Limb (tissue), 2 donors: ENCODE data around the gene AUTS2.
A peak's percentile ranks its signal among the peaks of the same experiment; 100 is the strongest.

Experiments
- DNase-seq, 2 donors: peaks; one replicate each; pipeline ENCODE4 v3.0.0-alpha.2; 2016; ENCODE audit errors: extremely low spot score in 2 of 2

AUTS2 gene

DNA sequence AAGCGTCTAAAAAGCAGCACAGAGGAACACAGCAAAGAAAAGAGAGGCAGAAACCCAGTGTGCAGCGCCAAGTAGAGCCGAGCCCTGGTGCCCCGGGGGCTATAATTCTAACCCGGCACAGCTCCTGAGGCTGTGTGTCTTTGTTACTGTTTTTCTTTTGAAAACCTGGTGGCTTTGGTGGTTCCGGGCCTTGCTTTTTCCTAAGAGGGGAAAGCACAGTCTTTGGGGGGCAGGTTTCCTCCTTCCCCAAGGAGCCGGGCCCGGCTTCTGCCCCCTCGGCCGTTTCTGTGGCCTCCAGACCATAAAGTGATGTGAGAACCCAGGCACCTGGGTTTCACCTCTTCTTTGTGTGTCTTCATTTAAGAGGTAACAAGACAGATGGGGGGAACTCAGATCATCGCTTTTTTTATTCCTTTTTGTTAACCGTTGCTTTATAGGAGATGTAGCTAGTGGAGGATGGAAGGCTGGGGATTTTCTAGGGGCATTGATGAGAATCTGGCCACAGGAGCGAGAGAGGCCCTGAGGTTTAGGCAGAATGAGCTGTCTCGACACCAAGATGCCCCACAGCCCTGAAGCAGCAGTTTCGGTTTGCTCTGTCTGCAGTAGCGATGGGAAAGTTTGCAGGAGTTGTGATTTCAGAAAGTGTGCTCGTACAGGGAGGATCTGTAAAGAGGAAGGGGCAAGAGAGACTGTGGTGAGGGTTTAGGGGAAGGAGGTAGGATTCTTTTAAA is 1165.9 kb downstream of the AUTS2 start:
- no peak for DNase-seq

DNA sequence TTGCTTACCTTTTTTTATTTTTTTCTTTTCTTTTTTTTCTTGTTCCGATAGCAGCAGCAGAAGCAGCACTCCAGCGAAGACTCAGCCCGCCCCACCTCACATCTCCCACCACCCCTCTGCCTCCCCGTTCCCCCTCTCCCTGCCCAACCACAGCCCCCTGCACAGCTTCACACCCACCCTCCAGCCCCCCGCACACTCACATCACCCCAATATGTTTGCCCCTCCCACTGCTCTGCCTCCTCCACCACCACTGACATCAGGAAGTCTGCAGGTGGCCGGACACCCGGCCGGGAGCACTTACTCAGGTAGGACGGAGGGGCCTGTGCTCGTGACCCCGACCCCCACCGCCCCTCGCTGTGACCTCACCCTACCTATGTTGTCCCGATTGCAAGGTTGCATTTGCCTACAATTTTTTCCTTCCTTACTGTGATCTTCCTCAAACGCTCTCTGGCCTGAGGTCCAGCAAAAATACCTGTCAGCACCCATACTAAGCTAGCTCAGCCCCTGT is 1166.5 kb downstream of the AUTS2 start:
- no peak for DNase-seq

DNA sequence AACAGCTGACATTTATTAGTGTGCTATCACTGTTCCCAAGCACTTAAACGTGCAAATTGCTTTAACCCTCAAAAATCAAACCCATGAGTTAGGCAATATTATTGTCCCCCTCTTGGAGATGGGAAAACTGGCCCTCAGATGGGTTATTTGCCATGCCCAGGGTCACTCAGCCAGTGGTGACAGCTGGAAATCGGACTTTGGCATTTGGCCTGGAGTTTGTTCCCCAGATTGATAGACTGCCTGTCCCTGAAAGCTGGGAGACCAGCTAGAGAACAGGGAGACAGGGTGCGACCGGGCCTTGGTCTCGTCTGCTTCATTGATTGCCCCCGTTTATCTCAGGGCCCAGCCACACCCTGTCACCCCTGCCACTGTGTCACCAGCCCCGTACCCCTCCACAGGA is 1167.4 kb downstream of the AUTS2 start:
- DNase-seq = no peak

DNA sequence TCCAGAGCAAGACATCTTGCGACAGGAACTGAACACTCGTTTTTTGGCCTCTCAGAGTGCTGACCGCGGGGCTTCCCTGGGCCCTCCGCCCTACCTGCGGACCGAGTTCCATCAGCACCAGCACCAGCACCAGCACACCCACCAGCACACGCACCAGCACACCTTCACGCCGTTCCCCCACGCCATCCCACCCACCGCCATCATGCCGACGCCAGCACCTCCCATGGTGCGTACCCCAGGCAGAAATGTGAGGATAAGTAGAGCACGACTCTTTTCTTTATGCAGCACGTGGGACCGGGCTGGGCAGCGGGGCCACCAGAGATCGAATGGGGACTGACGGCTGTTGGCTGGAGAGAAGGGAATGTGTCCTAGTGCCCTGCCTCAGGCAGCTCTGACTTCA is 1167.8 kb downstream of the AUTS2 start:
- no peak for DNase-seq

DNA sequence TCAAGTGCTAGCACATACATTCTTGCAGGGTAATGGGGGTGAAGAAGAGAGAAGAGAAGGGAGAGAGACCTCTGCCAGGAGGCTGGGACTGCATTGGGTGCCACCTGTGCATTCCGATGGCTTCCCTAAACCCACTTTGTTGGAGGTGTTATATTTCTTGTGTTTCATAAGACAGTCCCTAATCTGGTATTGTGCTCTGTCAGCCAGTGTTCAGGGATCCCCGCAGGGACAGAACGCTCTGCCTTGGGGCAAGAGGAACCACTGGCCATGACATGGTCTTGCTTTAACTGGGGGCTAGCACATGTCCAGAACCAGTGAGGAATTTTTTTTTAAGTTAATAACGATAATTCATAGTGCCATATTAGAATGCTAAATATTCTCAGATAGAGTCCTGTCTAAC is 1168.4 kb downstream of the AUTS2 start:
- DNase-seq = no peak

DNA sequence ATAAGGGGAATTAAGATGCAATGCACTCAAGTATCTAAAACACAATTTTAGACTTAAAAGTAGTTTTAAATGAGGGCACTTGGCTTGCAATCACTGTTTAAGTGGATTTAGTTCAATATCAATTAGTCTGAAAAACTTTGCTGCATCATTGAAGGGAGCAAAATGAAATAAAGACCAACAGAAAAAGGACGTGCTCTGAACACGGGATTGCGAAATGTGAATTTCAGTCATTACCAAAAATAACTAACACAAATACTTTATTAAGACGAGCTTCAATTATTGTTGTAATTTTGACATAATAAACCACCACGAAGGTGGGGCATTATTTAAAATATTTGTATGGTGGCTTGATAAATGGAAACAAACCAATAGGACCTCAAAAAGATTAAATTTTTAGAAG is 1171.9 kb downstream of the AUTS2 start:
- no peak for DNase-seq

DNA sequence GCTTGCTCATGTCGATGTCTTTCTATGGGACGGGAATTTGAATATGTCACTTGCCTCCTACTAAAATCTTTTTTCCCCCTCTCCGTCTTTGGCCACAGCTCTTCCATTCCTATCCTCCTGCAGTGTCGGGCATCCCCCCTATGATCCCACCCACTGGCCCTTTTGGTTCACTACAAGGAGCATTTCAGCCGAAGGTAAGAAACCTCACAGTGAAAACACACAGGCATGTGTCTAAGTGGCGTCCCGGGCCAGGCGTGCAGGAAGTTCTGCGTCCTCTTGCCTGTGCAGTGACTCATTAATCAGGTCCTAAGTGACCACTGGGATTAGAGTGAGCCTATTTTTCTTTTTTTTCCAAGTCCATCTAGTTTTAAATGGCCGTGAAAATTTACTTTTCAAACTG is 1173.2 kb downstream of the AUTS2 start:
- peak in 1 of 2 donors; percentile 11 for DNase-seq

DNA sequence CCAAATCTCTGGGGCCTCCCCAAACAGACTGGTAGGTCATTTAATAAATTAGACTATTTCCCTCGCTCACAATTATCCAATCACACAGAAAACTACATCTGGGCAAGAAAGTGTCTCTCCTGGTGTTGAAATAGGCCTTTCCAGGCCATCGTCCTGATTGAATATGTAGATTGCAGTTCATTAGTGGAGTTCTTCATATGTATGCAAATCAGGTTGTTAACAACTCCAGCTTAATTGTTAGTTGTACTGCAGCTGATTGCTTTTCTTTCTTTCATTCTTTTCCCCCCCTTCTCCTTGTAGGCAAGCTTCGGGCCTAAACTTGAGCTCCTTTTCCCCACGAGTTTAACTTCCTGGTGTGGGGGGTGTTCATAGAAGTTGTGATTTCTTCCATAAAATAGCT is 1174.6 kb downstream of the AUTS2 start:
- DNase-seq = no peak

DNA sequence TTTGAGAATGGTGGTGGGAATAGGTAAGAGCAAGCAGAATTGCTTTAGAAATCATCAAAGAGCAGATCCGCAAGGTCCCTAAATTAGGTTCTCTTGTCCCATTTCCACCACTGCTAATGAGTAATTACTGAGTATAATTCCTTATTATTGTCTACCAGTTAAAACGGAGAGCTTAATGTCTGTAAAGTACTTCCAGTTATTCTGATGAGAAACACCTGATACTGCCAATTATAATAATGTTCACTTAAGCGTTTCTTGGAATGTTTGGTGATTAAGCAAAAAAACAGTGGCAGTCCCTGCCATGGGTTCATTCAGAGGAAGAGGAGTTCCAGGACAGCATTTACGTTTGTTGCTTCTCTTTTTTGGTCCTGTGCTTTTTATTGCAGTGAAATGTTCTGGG is 1175.1 kb downstream of the AUTS2 start:
- no peak for DNase-seq

DNA sequence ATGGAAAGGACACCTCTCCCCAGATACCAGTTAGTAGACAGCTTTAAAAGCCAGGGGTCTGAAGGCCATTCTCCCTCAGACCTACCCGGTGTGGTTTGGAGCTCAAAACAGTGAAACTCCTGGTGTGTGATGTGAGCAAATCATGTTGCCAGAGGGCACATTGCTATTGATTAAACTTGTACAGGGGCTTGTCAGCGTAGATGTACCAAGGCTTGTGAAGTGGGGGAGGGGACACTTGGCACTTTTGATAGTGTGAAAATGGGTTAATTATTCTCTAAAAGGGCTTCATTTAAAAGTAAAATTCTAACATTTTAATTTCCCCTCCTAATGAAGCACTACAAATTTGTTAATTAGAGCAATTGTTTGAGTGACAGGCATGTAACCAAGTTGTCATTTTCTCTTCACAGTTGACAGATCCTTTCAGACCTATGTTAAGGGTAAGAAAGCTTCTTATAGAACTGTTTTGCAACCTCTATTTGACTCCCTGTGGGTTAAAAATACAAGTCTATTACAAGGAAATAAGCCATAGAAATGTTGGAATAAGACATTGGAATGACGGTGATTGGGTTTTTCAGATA is 1176.8 kb downstream of the AUTS2 start:
- no peak for DNase-seq

DNA sequence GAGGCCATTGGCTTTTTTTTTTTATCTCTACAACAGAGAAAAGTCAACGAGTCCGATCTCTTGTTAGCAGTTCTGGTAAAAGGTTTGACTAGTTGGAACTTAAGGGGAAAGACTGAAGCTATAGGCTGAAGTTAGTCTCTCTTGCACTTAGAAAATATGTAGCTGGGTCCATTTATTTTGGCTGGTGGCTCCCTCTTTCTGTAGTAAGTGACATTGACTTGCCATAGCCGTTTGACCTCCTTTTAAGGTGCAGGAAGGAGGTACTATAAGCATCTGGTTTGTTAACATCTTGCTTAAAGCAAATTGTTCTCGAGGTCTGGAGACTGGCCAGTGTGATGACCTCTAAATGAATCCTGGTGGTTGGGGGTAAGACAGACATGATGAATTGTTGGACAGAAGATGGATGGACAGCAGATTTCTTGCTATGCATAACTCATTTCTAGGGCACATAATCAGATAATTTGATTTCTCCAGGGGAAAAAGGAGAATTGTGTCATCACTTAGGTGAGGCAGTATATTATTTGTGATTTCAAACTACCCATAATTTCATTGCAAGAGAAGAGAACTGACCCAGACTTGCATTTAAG is 1177.4 kb downstream of the AUTS2 start:
- no peak for DNase-seq

DNA sequence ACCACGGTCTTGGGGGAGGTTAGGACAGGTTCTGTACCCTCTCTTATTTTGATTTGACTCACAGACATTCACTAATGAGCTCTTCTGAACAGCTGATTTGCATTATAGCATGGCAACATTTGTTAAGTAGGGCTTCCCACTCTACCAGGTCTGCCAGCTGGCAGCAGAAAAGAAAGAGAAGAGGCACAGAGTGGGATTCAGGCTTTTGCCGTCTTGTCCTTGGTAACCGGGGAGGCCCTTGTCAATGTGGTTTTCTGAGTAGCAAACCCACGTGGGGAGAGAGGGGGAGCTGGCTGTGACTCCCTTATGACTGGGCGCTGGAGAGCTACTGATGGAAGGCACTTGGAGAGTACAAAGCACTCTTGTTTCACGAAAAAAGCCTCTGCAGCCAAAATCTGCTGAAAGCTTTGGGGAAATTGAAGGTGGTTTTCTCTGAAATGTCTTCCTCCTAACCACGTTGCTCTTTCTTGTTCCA is 1178.4 kb downstream of the AUTS2 start:
- peak; percentile 11 to 51 for DNase-seq

DNA sequence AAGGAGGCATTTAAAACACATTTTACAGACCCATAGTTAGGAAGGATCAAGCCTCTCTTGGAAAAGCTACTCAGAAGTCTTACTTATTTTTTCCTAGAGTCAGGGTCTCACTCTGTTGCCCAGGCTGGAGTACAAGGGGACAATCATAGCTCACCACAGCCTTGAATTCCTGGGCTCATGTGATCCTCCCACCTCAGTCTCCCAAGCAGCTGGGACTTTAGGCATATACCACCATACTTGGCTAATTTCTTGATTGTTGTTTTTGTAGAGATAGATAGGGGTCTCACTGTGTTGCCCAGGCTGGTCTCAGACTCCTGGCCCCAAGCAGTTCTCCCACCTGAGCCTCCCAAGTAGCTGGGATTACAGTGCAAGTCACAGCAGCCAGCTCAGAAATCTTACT is 1179.0 kb downstream of the AUTS2 start:
- DNase-seq = no peak

DNA sequence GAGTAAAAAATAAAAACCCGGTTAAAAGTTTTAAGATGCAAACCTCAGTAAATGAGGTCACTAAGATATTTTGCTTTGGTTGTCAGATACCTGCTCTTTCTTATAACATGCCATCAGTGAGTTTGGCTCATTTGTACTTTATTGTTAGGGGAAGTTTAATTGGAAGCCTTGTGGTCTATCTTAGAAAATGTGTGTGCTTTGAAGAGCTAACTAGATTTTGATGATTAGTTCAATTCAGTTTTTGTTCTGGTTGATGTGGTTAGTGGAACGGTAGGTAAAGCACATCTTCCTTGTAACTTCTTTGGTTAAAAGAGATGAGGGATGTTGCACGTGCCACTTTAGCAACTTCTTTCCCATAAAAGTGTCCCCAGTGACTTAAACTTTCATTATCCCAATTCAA is 1180.3 kb downstream of the AUTS2 start:
- DNase-seq = no peak

DNA sequence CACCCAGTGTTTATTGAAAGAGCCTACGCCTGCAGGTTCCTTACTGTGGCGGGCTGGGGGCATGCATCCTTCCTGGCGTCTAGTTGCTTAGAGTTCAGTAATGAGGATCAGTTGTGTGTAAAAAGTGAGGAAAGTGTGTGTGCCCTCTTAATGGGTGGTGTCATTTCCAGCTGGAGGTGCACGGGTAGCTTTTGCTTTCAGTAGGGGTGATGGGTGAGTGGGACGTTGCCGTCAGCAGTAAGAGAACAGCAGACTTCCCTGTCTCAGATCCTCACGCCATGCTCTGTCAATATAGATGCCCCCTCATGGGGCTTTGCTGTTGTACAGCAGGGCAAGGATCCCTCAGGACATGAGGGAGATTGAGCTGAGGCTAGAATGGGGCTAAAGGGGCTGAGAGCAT is 1181.0 kb downstream of the AUTS2 start:
- DNase-seq = no peak

DNA sequence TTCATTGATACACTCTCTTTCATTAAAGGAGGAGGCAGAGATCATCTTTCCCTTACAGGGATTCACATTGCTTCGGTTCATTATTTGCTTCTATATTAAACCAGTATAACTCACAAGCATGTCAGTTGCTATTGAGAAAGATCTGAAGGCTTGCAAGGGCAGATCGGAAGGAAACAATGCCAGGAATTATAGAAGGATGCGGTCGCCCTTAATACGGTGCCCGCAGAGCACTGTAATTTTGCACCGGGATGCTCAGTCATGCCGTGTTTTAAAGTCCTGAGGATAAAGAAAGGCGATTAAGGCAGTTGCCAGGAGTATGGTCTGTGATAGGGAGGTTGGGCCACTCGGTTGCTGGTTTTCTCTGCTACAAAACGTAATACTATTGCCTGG is 1183.6 kb downstream of the AUTS2 start:
- DNase-seq = no peak

DNA sequence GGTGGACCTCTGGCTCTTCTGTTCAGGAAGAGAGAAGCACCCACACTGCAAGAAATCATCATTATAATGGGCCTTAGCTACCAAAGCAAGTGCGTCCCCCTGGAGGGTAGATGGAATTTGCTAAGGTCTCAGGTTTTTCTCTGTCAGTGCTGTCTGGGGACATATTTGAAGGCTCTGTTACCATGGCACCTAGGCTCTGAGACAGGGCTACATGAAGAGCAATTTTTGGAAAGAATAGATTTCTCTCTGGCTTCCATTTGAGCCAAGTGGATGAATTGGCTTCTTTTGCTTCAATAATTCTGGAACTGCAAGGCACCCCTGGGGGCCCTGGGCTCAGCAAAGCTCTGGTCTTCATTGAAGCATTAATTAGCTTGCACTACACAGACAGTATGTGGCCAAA is 1184.5 kb downstream of the AUTS2 start:
- no peak for DNase-seq

DNA sequence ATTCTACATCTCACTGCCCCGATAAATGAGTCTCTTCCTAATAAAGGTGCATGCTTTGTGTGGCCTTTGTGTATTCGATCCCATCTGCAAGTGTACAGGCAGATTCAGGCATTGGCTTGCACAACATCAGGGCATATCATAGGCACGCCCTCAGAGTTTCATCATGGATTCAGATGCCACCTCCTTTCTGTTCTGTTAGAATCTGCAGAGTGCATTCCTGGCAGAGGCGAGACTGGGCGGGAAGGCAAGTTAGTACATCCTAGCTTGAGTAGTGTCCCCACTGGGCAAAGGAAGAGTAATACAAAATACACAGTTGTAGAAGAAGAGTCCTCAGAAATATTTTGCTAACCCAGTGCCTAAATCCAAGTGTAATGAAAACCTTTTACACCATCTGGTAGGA is 1187.2 kb downstream of the AUTS2 start:
- no peak for DNase-seq

DNA sequence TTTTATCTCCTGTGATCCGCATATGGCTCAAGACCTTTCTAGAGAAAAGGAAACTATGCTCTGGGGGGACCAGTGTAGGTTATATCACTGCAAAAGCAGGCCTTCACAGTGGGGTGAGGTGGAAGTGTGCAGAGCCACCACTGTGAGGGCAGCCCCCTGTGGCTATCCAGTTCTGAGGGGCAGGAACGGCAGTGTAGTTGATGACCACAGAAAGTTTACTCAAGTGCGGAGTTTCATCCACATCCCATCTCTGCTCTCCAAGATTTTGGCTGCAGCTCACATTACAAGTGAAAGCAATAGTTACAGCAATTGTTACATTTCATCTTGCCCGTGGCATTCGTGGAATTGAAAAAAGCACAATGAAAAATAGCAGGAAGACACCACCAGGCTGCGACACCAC is 1187.8 kb downstream of the AUTS2 start:
- no peak for DNase-seq

DNA sequence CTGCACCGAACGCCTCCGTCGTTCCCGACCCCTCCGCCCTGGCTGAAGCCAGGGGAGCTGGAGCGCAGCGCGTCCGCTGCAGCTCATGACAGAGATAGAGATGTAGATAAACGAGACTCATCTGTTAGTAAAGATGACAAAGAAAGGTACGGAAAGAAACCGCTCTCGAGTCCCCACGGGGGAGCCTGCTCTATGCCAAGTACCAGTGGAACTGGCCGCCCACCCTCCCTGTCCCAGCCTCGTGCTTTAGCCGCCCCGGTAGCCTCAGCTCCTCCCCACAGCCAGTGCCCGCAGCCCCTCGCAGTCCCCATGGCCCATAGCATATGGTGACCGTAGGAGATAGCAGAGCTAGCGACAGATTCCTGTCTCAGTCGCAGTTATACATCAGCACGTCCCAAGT is 1189.0 kb downstream of the AUTS2 start:
- no peak for DNase-seq

DNA sequence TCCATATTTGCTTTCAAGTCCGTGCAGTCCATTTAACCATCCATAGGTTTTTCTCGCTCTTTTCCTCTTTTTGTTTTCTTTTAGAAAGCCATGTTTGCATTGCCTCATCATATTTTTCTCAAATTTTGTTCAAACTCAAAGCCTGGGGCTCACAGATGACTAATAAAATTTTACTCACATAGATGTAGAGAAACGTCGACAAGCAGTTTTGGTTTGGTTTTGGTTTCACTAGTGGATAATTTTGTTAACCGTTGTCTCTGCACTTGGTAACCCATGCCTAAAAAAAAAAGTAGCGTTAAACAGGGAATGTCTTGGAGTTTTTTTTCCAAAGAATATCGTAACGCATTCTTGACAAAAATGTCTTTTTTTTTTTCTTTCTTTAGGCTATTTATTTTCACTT is 1189.5 kb downstream of the AUTS2 start:
- DNase-seq = no peak

DNA sequence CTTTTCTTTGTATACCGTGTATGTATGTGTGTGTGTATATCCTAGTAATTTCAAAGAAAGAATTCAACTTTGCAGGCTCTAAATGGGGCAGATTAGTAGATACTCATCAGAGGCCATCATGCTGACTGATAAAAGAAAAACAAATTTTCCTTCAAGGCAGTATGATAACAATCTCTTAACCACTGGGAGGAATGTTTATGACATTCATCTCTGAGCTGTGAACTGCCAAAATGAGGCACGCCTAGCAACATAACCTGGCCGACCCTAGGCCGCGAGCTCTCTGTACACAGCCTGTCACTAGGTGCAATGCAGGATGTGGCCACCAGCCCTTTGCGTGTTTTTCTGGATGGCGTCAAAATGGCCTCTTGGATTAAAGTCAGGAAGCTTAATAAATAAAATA is 1190.0 kb downstream of the AUTS2 start:
- DNase-seq = no peak
